AG04449 (cell line): ENCODE results near the gene PCYOX1L.

ENCODE experiments used
- CTCF ChIA-PET: fragments of 350-600 bp; formaldehyde crosslinking; extraction: SDS; loops from one replicate; lab custom pipeline; 2021; ENCODE audit warnings: antibody characterized with exemption; lab: Yijun Ruan, JAX
- POLR2A ChIA-PET: fragments of 400-600, 350-600 bp; formaldehyde crosslinking; extraction: SDS; loops from one replicate; lab custom pipeline; 2020; ENCODE audit warnings: antibody characterized with exemption, inconsistent platforms; lab: Yijun Ruan, JAX
- DNase-seq: peaks from one replicate; pipeline ENCODE4 v3.0.0-alpha.2; 2010; ENCODE audit warnings: low read depth, low spot score
- H3K4me3 ChIP-seq: 2 replicates; pipeline ENCODE4 v1.5.1; 2011; ENCODE audit warnings: low read depth, mild to moderate bottlenecking, control low read depth, low read length
- TF ChIP-seq, protein P1 (sequence below): IDR thresholded peaks from one replicate; pipeline ENCODE4 v1.5.1; 2011; ENCODE audit warnings: mild to moderate bottlenecking, moderate library complexity, low read length, control low read depth, inconsistent platforms; ENCODE audit not compliant: insufficient read depth; ENCODE audit errors: missing control alignments

Gene PCYOX1L

DNA sequence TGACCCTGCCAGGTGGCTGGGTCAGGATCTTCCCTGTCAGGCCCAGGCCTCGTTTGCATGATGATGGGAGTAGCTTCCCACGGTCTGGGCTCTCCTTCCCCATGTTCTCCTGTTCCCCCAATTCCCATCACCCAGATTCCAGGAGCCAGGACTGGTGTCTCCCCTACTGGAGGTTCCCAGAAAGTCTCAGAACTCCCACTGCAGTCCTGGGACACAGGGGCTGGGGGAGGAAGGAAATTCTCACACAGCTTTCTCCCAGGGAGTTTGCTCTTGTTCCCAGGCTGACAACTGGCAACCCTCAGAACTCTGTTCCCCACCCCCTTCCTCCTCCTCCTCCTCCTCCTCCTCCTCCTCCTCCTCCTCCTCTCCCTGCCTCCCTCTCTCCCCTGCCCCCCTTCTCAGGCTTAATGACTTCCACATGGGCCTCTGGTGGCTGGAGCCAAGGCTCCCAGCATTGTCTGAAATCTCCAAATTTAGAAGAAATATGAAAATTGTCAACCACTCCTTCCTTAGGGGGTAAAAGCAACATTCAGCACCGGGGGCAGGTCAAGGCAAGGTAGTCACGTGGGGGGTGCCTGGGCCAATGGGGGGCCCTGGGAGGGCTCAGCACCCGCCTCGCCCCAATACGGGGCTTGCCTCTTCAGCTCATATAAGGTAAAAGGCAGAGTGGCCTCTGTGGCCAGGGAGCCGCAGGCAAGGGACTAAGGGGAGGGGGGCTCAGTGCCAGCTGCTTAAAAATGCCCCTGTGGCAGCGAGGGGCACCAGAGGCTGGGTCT lies 48.5 kb downstream of the PCYOX1L start:
- DNase-seq = peak; percentile 93

GRCh38 chr5:149406979-149407306 lies 49.1 kb downstream of the PCYOX1L start:
- POLR2A ChIA-PET = interaction anchor here (0.6 to 11.1 kb wide), 18 partner anchors 9 to 143 kb away, joined by 3 to 255 read pairs (median 5); no protein-coding TSS in a partner anchor
- TF ChIP-seq, protein P1, sequence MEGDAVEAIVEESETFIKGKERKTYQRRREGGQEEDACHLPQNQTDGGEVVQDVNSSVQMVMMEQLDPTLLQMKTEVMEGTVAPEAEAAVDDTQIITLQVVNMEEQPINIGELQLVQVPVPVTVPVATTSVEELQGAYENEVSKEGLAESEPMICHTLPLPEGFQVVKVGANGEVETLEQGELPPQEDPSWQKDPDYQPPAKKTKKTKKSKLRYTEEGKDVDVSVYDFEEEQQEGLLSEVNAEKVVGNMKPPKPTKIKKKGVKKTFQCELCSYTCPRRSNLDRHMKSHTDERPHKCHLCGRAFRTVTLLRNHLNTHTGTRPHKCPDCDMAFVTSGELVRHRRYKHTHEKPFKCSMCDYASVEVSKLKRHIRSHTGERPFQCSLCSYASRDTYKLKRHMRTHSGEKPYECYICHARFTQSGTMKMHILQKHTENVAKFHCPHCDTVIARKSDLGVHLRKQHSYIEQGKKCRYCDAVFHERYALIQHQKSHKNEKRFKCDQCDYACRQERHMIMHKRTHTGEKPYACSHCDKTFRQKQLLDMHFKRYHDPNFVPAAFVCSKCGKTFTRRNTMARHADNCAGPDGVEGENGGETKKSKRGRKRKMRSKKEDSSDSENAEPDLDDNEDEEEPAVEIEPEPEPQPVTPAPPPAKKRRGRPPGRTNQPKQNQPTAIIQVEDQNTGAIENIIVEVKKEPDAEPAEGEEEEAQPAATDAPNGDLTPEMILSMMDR = no peak
- no peak for DNase-seq
- peak overlapping the region; percentile 100 for H3K4me3 ChIP-seq
- CTCF ChIA-PET = interaction anchor here (0.9 to 35.1 kb wide), 8 partner anchors 10 to 40 kb away, joined by 3 to 737 read pairs (median 8); partner anchors contain the start of gene IL17B

More for the DNA sequence above, 48.5 kb downstream of the PCYOX1L start:
- TF ChIP-seq, protein P1 = peak; percentile 18
- peak overlapping the region; percentile 100 for H3K4me3 ChIP-seq
- ChIA-PET POLR2A (interaction anchor here (0.6 to 11.1 kb wide), 19 partner anchors 8 to 144 kb away, joined by 3 to 255 read pairs (median 5); no protein-coding TSS in a partner anchor), CTCF (interaction anchor here (0.9 to 35.1 kb wide), 13 partner anchors 8 to 159 kb away, joined by 3 to 737 read pairs (median 5); partner anchors contain the start of gene IL17B)

- POLR2A ChIA-PET = interaction anchor here (0.6 to 11.1 kb wide), 18 partner anchors 10 to 142 kb away, joined by 3 to 255 read pairs (median 4); no protein-coding TSS in a partner anchor
- H3K4me3 ChIP-seq = peak overlapping the region; percentile 100
- DNase-seq = no peak
- TF ChIP-seq, protein P1 = no peak
- CTCF ChIA-PET = interaction anchor here (0.9 to 35.1 kb wide), 10 partner anchors 9 to 41 kb away, joined by 3 to 737 read pairs (median 12); partner anchors contain the start of gene IL17B
Measured at GRCh38 chr5:149407323-149408251, 49.7 kb downstream of the PCYOX1L start.

DNA sequence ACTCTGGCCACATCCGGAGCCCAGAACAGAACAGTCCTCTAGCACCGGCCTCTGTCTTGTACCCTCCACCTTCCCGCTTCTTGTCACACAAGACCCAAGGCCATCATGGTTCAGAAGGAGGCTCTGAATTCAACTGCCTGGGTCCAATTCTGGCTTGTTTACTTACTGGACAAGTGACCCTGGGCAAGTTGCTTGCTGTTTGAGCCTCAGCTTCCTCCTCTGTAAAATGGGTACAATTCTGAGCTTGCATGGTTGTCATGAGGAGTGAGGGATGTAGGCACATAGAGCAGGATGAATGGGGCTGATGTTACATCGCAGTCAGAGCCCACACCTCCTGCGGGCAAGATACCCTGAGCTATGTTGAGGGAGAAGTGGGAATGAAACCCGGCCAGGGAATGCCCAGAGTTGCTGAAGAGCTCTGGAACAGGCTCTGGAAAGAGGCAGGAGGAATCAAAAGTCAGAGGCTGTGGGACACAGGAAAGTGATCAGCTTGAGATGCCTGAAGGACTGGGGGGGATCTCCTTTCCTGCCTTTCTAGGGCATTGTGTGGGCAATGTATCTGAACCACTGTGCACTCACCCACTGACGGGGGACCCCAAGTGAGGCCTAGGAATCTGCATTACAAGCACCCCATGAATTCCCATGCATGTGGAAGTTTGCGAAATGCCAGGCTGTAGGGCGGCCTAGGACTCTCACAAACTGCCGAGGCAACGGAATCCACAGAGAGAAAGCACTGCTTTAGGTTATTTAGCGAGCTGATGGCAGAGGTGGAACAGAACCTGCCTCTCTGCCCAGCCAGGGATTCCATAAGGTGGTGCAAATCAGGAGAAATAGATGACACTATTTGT lies 50.6 kb downstream of the PCYOX1L start:
- TF ChIP-seq, protein P1 = no peak
- H3K4me3 ChIP-seq = peak overlapping the region; percentile 100
- no peak for DNase-seq
- CTCF ChIA-PET = interaction anchor here (0.9 to 35.1 kb wide), 10 partner anchors 8 to 41 kb away, joined by 3 to 737 read pairs (median 9); partner anchors contain the start of gene IL17B
- POLR2A ChIA-PET = interaction anchor here (0.5 to 11.1 kb wide), 13 partner anchors 9 to 85 kb away, joined by 3 to 255 read pairs (median 3); no protein-coding TSS in a partner anchor

DNA sequence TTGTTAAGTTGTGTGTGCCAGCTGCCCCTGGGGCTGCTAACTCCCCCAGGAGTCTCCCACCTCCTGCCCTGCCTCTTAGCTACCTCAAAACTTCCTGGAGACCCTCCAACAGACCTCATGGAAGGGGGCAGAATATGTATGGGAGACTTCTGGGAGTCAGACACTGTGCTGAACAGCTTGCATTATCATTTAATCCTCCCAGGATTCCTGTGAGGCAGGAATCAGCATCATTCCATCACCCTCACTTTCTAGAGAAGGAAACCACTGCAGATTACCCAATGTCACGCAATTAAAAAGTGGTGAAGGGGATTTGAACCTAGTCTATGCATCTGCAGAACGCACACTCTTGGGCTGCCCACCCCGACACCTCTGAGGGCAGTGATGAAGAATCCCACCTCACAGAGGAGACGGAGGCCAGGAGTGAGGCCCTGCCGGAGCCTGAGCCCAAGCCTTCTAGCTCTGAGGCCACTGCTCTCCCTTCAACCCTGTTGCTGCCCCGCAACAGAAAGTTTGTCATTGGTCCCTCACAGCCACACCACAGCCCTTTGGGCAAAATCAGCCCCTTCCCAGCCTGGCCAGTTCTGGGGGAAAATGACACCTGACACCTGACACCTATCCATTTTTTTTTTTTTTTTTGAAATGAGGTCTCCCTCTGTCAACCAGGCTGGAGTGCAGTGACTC lies 51.6 kb downstream of the PCYOX1L start:
- TF ChIP-seq, protein P1 = no peak
- CTCF ChIA-PET = interaction anchor here (0.9 to 35.1 kb wide), 7 partner anchors 12 to 42 kb away, joined by 3 to 737 read pairs (median 12); partner anchors contain the start of gene IL17B
- H3K4me3 ChIP-seq = peak overlapping the region; percentile 100
- no peak for DNase-seq
- POLR2A ChIA-PET = interaction anchor here (0.7 to 11.1 kb wide), 5 partner anchors 10 to 35 kb away, joined by 3 to 255 read pairs (median 19); no protein-coding TSS in a partner anchor
